Measurements from ENCODE around the gene LRRC75B.

Gene LRRC75B

DNA sequence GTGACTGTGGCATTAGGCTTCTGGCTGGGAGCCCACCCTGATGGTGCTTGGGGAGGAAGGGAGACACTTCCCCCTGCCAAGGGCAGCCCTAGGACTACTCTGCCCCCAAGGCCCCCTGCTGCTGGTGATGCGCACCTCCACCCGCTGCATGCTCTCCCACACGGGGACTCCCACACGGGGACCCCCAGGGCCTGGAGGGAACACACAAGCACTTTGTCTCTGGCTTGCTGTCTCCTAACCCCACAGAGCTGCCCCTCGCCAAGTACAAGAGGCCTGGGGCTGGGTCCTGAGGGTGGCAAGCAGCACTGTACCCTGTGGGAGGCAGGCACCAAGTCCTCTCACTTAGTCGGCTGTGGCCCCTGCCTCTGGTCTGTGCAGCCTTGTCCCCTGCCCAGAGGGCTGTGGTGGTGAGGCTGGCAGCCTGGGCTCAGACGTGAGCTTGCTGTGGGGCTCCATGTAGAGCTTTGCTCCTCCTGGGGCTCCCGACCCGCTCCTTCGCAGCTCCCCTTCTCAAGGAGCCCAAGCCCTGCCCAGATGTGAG, 7.9 kb downstream of the LRRC75B start:
- no peak for DNase-seq

DNA sequence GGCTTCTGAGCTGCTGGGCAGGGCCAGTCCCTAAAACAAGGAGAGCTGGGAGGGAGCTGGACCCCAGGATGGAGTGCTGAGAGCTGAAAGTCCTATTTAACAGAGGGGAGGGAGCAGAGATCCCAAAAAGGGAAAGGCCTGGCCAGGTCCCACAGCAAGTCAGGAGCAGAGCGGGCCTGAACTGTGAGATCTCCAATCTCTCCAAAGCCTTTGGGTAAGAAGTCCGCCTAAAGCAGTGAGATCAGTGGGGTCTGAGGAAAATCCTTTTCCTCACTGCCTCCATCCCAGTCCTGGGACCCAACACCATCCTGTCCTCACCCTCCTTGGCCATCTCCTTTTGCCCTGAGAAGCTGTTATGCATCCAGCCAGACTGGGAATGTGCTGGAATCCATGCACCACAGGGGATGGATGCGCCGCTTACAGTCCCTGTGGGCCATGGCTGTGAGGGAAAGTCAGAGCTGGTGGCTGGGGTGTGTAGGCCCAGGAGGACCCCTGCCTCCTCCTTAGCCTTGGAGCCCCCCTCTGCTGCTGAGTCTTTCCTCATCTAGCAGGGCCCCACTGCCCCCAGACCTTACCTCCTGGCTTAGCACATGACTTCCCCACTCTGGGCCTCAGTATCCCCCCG, 8.6 kb downstream of the LRRC75B start:
- no peak for DNase-seq

GRCh38 chr22:24583221-24584165, 9.4 kb downstream of the LRRC75B start:
- peak; percentile 76 for DNase-seq

DNA sequence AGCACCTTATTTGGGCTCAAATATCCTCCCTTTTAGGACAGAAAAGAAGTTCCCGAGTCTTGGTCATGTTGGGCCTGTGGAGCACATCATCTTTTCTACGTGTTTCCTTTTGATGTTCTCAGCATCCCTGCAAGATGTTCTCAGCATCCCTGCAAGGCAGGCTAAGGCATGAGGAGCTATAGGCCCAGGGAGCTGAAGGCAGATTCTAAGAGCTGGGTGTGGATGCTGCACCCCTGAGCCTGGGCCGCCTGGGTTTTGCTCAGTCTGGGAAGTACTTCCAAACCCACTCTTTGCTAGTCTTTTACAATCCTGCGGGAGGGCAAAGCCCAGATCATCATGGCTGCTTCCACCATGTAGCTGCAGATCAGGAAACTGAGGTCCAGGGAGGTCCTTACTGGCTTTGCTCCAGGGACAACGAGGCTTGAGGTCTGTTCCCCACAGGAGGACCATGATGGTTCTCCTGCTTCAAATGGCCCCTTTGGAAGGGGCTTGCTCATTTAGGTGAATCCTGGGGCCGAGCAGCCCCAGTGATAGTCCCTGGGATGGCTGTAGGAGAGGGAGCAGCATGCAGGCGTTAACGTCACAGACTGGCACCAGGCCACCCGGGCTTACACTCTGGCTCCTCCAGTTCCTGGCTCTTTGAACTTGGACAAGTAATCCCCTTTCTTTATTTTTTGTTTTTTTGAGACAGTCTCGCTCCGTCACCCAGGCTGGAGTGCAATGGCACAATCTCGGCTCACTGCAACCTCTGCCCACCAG, 10.6 kb downstream of the LRRC75B start:
- no peak for DNase-seq

- DNase-seq, result no peak
These were observed 12.6 kb downstream of the LRRC75B start for GRCh38 chr22:24580276-24580675.

DNA sequence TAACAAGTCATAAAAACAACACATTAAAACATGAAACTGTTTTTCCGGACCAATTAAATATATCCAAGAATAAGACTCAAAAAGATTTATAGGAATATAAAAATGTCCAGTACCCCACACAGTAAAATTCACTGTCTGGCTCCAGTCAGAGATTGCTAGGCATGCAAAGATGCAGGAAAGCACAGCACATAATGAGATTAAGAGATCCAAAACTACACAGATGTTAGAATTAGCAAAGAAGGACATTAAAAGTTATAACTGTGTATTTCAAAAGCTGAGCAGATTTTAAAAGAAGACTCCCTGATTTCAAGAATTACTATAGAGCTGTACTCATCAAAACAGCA, 13.6 kb downstream of the LRRC75B start:
- no peak for DNase-seq

DNA sequence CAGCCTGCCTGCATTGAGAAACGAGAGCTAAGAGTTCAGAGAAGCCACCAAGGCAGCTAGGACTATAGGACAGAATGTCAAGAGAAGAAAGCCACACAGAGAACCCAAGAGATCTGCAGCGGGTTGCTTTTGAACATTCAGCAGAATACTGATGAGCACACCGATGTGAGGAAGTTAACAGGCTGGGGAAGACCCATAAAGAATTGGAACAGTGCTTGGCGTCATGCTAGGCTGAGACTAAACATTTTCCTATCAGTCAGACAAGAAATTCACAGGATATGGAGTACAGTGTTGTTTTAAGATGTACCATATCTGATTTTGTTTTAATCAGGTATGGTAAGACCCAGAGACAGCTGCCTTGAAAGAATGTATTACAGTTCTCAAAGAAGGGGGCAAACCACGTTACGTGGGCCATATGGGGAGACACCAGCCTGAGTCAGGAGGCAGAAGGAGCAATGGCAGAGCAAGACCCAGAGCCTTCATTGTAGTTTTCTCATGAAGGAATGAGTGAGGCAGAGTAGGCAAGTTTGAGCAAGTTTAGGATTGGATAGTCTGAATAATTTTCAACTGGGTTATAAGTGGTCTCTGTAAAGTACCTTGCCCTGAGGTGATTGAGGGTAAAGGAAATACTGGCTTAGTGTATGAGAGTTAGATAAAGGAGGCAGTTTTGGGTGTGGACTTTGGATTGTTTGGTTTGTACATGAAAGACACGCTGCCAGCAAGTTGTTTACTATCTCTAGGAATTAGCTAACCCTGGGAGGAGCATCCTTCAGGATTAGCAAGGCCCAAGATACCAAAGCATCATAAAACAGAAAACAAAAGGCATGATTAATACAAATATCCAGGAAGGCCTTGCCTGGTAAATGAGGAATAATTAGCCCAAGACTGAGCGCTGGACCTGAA, 14.3 kb downstream of the LRRC75B start:
- no peak for DNase-seq

DNA sequence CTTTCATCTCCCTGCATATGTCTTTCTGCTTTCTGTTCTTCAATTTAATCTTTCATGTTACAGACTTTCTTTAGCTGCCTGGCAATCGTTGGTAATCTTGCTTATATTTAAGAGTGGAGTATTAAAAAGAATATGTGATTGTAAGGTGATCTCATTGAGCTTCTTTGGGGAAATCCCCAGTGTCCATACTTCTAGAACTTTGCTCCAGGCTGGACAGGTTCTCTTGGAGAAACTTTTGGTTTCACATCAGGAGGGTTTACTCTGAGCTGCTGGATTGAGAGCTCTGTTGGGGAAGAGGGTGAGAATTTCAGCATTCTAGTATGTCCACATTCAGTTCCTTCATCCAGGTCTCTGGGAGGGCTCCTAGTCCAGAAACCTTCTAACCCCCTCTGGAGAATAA, 16.1 kb downstream of the LRRC75B start:
- DNase-seq, result no peak

DNA sequence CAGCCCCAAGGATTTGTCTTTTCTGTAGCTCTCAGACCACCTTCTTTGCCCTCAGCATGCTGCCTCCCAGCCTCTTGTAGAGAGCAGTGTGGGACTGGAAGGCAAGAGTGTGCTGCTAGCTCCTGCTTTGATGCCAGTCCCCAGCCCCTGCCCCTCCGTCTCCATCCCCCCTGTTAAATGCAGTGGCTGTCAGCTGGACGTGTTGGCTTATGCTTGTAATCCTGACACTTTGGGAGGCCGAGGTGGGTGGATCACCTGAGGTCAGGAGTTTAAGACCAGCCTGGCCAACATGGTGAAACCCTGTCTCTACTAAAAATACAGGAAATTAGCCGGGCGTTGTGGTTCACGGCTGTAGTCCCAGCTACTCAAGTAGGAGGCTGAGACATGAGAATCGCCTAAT, 21.6 kb downstream of the LRRC75B start:
- DNase-seq, result no peak

GRCh38 chr22:24567668-24568067, 25.2 kb downstream of the LRRC75B start:
- no peak for DNase-seq

- no peak for DNase-seq
These were observed 25.9 kb downstream of the LRRC75B start for GRCh38 chr22:24566899-24567511.

DNA sequence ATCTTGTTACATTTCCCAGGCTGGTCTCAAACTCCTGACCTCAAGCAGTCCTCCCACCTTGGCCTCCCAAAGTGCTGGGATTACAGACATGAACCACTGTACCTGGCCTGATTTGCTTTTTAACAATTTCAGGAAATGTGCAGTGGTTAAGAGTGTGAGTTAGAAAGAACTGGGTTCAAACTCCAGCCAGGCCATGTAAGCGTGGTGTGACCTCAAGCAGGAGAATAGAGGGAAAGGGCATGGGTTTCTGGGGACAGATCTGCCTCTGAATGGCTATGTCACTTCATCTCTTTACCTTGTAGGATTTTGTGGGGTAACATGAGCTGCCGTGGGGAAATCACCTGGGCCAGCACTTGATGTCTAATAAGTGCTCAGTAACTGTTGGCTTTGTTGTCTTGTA, 27.8 kb downstream of the LRRC75B start:
- DNase-seq, result no peak

- DNase-seq, result no peak
These were observed 28.4 kb downstream of the LRRC75B start for GRCh38 chr22:24564376-24565058.

DNA sequence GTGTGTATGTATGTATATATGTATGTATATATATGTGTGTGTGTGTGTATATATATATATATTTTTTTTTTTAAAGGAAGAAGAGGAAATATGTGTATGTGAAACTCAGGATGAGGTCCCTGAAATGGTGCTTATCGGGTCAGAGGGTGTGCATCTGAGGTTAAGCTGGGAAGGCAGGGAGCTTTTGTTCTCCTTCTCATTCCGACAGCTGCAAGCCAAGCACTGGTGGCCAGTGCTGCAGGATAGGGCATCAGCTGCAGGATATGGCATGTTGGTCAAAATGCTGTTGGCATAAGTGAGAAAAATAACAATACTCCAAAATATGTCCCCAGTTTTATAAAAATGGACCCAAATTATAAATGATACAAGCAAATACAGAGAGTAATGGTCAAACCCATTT, 29.6 kb downstream of the LRRC75B start:
- no peak for DNase-seq

- no peak for DNase-seq
These were observed 33.4 kb downstream of the LRRC75B start for GRCh38 chr22:24559471-24559870.

DNA sequence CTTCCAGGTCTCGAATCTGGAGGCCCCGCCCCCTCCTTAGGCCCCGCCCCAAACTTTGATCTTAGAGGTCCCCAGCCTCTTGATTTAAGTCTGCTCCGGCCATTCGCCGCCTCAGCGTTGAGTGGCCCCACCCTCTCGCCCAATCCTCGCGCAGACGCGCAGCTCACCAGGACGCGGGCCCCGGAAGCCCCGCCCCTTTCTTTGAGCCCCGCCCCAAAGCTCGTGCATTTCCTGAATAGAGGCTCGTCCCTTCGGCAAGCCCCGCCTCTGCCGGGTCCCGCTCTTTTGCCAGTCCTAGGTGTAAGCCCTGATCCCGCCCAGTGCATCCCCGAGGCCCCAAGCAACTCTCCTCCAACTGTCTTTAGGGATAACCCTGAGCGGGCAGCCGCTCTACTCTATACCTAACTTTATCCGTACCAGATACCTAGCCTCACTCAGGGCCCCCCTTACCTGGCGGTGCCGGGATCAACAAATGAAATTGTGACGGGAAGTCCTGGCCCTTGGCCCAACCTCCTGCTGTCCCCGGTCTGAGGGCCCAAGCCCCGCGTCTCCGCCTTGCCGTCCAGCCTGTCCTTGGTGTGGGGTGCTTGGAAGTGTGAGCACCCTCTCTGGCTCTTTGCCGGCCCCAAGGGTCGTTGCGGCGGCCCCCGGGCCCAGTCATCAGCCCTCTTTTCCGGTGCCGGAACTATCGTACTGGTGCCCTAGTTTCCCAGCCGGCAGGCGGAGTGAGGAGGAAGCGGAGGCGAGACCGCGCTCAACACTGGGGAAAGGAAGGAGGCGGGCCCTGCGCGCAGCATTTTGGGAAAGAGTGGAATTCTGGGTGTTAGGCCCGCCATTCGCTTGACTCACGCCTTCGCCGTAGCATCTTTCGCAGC, 37.5 kb downstream of the LRRC75B start, which contains the start of gene SNRPD3:
Gene SNRPD3 (plus strand): TSS at position 835 of the 875 bp plus-strand sequence. CDS start 1,676 bp downstream, outside the sequence.
- peak; percentile 99 for DNase-seq

DNA sequence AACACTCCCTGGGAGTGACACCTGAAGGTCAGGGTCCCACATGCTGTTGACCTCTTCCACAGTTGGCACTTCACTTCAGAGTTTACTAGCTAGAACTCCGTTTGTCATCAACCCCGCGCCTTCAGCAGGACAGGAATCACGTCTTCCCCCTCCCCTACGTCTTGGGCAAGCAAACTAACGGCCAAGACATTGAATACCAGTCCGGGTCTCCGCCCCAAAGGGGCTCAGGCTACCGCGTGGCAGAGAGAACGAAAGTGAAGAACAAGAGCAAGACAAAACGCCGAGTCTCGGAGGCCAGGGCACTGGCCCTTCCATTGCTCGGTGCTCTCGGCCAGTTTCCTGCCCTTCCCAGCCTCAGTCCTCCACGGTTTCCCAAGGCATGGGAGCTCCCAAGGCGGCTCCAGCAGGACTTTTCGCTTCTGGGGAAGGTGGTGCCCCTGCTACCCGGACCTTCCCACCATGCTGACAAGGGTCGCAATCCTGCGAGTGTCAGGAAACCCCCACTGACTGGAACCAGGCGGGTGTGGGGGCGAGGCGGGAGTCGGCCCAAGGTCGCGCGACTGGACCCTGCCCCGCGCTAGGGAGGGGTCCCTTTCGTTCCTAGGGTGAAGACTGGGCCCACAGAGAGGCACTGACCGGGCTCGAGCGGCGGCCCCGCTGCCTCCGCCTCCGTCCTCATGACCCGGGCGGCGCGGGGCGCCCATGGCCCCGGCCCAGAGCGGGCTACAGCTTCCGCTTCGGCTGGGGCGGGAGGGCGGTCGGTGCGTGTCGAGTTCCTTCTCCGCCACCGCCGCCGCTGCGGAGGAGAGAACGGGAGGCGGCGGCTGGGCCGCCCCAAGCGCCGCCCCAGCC, 38.3 kb downstream of the LRRC75B start, which contains the start of gene GUCD1:
Gene GUCD1 (minus strand): TSS at position 826 of the 852 bp plus-strand sequence. CDS start 147 bp downstream, at position 679.
- DNase-seq, result peak; percentile 54

- DNase-seq, result peak; percentile 29
These were observed 39.1 kb downstream of the LRRC75B start for GRCh38 chr22:24553597-24554312.

Measured in RPMI8226 (cell line).